Transverse colon (tissue), 4 donors: Measurements from ENCODE around the gene GALNT13.

Experiments
- EP300 ChIP-seq: sonication (generic); formaldehyde crosslinking; IDR thresholded peaks from one replicate; pipeline ENCODE4 v1.6.1; 2017; ENCODE audit warnings: antibody characterized with exemption, low read depth
- POLR2A ChIP-seq: fragments of 450-650 bp; IDR thresholded peaks from one replicate; pipeline ENCODE4 v1.6.1; 2016; ENCODE audit warnings: antibody characterized with exemption, mild to moderate bottlenecking, moderate library complexity
- POLR2AphosphoS5 ChIP-seq, 3 donors: sonication (generic); formaldehyde crosslinking; IDR thresholded peaks; one replicate each; pipeline ENCODE4 v1.6.1; 2016; ENCODE audit warnings: antibody characterized with exemption in 3 of 3
- TF ChIP-seq, protein P1 (sequence below), 5 experiments: fragments of 200-600 bp in 3 of 5; fragments of 450-650 bp in 2 of 5; sonication (generic) in 3 of 5; IDR thresholded peaks; 1 replicate in 2 of 5; 2 replicates in 3 of 5; pipeline ENCODE4 v1.5.1; 2016 to 2017; ENCODE audit warnings: antibody characterized with exemption in 5 of 5, inconsistent platforms in 3 of 5, mild to moderate bottlenecking in 2 of 5, moderate library complexity in 1 of 5

GRCh38 chr2:153880926-153881325, 9.2 kb downstream of the GALNT13 start:
- TF ChIP-seq, protein P1, sequence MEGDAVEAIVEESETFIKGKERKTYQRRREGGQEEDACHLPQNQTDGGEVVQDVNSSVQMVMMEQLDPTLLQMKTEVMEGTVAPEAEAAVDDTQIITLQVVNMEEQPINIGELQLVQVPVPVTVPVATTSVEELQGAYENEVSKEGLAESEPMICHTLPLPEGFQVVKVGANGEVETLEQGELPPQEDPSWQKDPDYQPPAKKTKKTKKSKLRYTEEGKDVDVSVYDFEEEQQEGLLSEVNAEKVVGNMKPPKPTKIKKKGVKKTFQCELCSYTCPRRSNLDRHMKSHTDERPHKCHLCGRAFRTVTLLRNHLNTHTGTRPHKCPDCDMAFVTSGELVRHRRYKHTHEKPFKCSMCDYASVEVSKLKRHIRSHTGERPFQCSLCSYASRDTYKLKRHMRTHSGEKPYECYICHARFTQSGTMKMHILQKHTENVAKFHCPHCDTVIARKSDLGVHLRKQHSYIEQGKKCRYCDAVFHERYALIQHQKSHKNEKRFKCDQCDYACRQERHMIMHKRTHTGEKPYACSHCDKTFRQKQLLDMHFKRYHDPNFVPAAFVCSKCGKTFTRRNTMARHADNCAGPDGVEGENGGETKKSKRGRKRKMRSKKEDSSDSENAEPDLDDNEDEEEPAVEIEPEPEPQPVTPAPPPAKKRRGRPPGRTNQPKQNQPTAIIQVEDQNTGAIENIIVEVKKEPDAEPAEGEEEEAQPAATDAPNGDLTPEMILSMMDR (IDR thresholded peaks at IDR 0.05) = no peak
- TF ChIP-seq POLR2A = no peak
- no peak for TF ChIP-seq EP300
- no peak for TF ChIP-seq POLR2AphosphoS5 (IDR thresholded peaks at IDR 0.05)
